HepG2 (cell line): ENCODE measurements around the gene TRIP6. TPM values are rescaled to one million over a fixed set of nuclear protein-coding genes. Genes with fewer than 3 reads are reported as not detected.

Experiments
- PAXIP1 ChIP-seq: sonication (generic); formaldehyde crosslinking; conservative IDR thresholded peaks from 2 replicates; pipeline ENCODE4 v1.4.0; 2020; ENCODE audit warnings: mild to moderate bottlenecking, missing genetic modification reagents, moderate library complexity
- PHF20 ChIP-seq: sonication (generic); formaldehyde crosslinking; IDR thresholded peaks from 2 replicates; pipeline ENCODE4 v1.5.0; 2020; ENCODE audit warnings: mild to moderate bottlenecking, missing genetic modification reagents
- TCF7L2 ChIP-seq: IDR thresholded peaks from 2 replicates; pipeline ENCODE4 v1.6.1; 2011; ENCODE audit warnings: mild to moderate bottlenecking, low read depth, low read length, moderate library complexity
- TRIM24 ChIP-seq: sonication (generic); formaldehyde crosslinking; IDR thresholded peaks from 2 replicates; pipeline ENCODE4 v1.8.0; 2022; ENCODE audit warnings: mild to moderate bottlenecking, missing genetic modification reagents
- ZFP91 ChIP-seq: sonication (generic); formaldehyde crosslinking; IDR thresholded peaks from 2 replicates; pipeline ENCODE4 v1.9.0; 2022; ENCODE audit warnings: missing genetic modification reagents, mild to moderate bottlenecking, borderline replicate concordance
- ZNF101 ChIP-seq: sonication (generic); formaldehyde crosslinking; IDR thresholded peaks from 2 replicates; pipeline ENCODE4 v1.4.0; 2020; ENCODE audit warnings: mild to moderate bottlenecking, low read depth, missing genetic modification reagents, borderline replicate concordance
- ZNF292 ChIP-seq: sonication (generic); formaldehyde crosslinking; IDR thresholded peaks from 2 replicates; pipeline ENCODE4 v1.8.1; 2022; ENCODE audit warnings: mild to moderate bottlenecking, low read depth, missing genetic modification reagents, borderline replicate concordance
- ZNF607 ChIP-seq: sonication (generic); formaldehyde crosslinking; IDR thresholded peaks from 2 replicates; pipeline ENCODE4 v1.5.1; 2020; ENCODE audit warnings: missing genetic modification reagents, mild to moderate bottlenecking, borderline replicate concordance
- ZNF773 ChIP-seq: sonication (generic); formaldehyde crosslinking; IDR thresholded peaks from 2 replicates; pipeline ENCODE4 v1.4.0; 2020; ENCODE audit warnings: missing genetic modification reagents, borderline replicate concordance
- polyA plus RNA-seq, 8 experiments: library from polyadenylated mRNA; depleted of rRNA in 3 of 8; stranded (reverse) in 7 of 8; unstranded in 1 of 8; fragments of >200 nt; fragmentation: Illumina TruSeq in 4 of 8; extraction: Trizol in 4 of 8; gene quantifications; 2 replicates each; pipeline versions ENCODE4 v1.2.1 to v1.2.3, GENCODE V29; 2011 to 2016; ENCODE audit warnings: low read depth in 4 of 8, missing spikeins in 1 of 8, mixed read lengths in 1 of 8; ENCODE audit not compliant: insufficient read depth in 1 of 8
- total RNA-seq, 5 experiments: library from RNA; depleted of rRNA; stranded (reverse); fragments of >200 nt; fragmentation: Illumina TruSeq; extraction: Trizol; gene quantifications; 2 replicates each; pipeline ENCODE4 v1.2.3, GENCODE V29; 2016; ENCODE audit warnings: low read depth in 1 of 5

Gene TRIP6
- total and polyA plus RNA-seq, 2 of the 13 experiments (the other 11 are each of a cell fraction or from before 2014, with no cell fraction given), result 0.34 to 0.38 TPM

DNA sequence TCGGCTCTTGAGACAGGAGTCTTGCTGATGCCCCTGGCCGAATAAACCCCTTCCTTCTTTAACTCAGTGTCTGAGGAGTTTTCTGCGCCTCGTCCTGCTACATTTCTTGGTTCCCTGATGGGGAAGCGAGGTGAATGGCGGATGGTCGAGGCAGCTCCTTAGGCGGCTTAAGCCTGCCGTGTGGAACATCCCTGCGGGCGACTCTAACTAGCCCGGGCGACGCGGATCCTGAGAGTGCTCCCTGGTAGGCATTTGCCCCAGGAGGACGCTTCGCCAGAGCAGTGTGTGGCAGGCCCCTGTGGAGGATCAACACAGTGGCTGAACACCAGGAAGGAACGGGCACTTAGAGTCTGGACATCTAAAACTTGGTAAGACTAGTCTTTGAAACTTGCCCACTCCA lies 27.8 kb upstream of the TRIP6 start (continued):
- TF ChIP-seq ZFP91 (CRISPR knock-in tag) (no peak), ZNF292 (CRISPR knock-in tag) (no peak), PHF20 (CRISPR knock-in tag) (no peak), ZNF773 (no peak), ZNF101 (CRISPR knock-in tag) (no peak), TRIM24 (no peak), ZNF607 (CRISPR knock-in tag) (no peak), TCF7L2 (no peak), PAXIP1 (CRISPR knock-in tag) (no peak)
